IPS-18a (cell line): ENCODE data around the gene SKI.

ENCODE experiments used
- H3K27ac ChIP-seq: one replicate; pipeline ENCODE4 v1.5.1; 2013; ENCODE audit warnings: low read length
- H3K27me3 ChIP-seq: one replicate; pipeline ENCODE4 v1.6.1; 2013; ENCODE audit warnings: mild to moderate bottlenecking, low read length; ENCODE audit not compliant: control insufficient read depth, insufficient read depth
- H3K36me3 ChIP-seq: one replicate; pipeline ENCODE4 v1.6.1; 2013; ENCODE audit warnings: low read depth, low read length; ENCODE audit not compliant: control insufficient read depth
- H3K4me1 ChIP-seq: one replicate; pipeline ENCODE4 v1.6.1; 2013; ENCODE audit warnings: low read depth, low read length; ENCODE audit not compliant: control insufficient read depth
- H3K4me3 ChIP-seq: one replicate; pipeline ENCODE4 v1.5.1; 2013; ENCODE audit warnings: low read length
- H3K9ac ChIP-seq: one replicate; pipeline ENCODE4 v1.6.1; 2013; ENCODE audit warnings: mild to moderate bottlenecking, low read length, moderate library complexity
- H3K9me3 ChIP-seq: one replicate; pipeline ENCODE4 v1.6.1; 2013; ENCODE audit warnings: low read depth, low read length; ENCODE audit not compliant: control insufficient read depth

Gene SKI

DNA sequence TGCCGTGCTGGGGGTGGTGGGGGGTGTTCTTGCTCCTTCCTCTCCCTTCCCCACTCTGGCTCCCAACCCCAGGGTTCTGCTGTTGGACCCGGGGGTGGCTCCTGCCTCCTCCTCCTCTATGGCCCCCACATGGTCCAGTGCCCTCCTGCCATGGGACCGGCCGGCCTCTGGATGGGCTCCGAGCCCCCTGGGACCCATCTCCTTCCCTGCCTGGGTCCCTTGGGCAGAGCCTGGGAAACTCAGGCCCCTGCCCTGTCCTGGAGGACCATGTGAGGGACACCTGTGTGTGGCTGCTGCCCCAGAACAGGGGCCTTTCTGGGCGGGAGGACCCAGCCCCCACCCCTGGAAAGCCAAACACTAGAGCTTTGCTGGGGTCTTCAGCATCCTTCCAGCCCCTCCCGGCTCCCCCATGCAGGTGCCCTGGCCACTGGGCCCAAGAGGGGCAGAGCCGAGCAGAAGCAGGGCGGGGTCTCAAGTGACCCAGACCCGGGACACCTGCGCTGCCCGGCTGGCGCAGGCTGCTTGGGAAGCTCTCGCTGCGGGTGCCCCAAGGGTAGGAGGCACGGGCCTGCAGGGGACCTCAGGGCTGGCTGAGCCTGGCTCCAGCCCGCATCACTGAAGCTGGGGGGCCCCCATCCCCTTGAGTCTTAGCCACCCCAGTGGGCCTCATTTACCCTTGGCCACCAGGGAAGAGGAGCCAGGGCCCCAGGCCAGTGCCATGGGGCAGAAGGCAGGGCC lies 31.0 kb upstream of the SKI start:
- H3K36me3 ChIP-seq, result no peaks in the 10 kb centered on the region
- H3K4me1 ChIP-seq, result no peaks in the 10 kb centered on the region
- H3K9ac ChIP-seq, result no peak overlapping the region
- no peak overlapping the region for H3K27ac ChIP-seq
- no peak overlapping the region for H3K4me3 ChIP-seq
- no peaks in the 10 kb centered on the region for H3K9me3 ChIP-seq
- H3K27me3 ChIP-seq, result no peaks in the 10 kb centered on the region

GRCh38 chr1:2197707-2198165 lies 30.4 kb upstream of the SKI start:
- H3K36me3 ChIP-seq, result no peaks in the 10 kb centered on the region
- no peak overlapping the region for H3K4me3 ChIP-seq
- no peaks in the 10 kb centered on the region for H3K9me3 ChIP-seq
- H3K27me3 ChIP-seq, result no peaks in the 10 kb centered on the region
- no peak overlapping the region for H3K27ac ChIP-seq
- H3K9ac ChIP-seq, result no peak overlapping the region
- H3K4me1 ChIP-seq, result no peaks in the 10 kb centered on the region

DNA sequence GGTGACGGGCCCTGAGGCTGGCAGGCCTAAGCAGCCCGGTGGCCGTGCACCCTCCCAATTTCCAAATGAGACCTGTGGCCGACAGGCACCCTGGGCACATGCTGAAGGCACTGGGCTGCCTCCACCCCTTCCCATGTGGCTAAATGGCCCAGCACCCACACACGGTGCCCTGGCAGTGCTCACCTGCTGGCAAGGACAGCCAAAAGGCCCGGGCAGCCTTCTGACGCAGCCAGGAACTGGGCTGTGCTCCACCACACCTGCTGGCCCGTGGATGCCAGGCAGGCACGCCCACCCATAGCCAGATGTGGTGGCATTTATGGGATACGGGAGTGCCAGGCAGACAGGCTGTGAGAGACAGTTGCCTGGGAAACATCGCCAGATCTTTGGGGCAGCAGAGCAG lies 29.5 kb upstream of the SKI start:
- no peak overlapping the region for H3K4me3 ChIP-seq
- no peaks in the 10 kb centered on the region for H3K36me3 ChIP-seq
- no peak overlapping the region for H3K9ac ChIP-seq
- no peaks in the 10 kb centered on the region for H3K27me3 ChIP-seq
- H3K9me3 ChIP-seq, result no peaks in the 10 kb centered on the region
- H3K27ac ChIP-seq, result no peak overlapping the region
- no peaks in the 10 kb centered on the region for H3K4me1 ChIP-seq

DNA sequence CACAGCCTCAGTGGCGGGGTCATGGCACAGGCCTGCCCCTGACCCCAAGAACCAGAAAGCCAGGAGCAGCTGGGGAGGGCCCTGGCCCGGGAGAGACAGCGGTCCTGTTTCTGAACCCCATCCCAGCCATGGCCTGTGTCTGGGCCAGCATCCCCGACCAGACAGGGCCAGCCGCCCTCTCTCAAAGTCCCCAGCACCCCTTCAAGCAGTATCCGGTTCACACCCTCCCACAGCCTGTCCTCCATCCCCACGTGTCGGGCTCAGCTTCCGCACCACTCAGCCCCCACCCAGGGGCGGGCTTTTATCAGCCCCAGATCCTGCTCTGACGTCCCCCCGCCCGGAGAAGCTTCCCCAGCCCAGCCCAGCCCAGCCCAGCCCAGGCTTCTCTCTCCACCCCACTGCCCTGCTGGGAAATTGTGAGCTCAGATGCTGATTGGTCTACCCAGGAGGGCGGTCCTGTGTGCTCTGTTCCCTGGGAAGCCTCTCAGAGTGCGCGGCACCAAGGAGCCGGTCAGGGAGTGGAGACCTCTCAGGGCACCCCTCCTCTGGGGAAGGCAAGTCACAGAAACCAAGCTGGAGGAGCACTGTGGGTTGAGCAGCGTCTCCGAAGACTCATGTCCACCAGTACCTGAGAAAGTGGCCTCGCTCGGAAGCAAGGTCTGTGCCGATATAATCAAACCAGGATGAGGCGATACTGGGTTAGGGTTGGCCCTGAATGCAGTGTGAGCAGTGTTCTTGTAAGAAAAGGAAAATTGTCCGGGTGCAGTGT lies 28.9 kb upstream of the SKI start:
- Histone ChIP-seq H3K36me3 (no peaks in the 10 kb centered on the region), H3K9me3 (no peaks in the 10 kb centered on the region), H3K4me3 (peak overlapping the region; percentile 44), H3K27me3 (no peaks in the 10 kb centered on the region), H3K27ac (no peak overlapping the region), H3K4me1 (peaks cover 2% of the 10 kb centered on the region), H3K9ac (no peak overlapping the region)

DNA sequence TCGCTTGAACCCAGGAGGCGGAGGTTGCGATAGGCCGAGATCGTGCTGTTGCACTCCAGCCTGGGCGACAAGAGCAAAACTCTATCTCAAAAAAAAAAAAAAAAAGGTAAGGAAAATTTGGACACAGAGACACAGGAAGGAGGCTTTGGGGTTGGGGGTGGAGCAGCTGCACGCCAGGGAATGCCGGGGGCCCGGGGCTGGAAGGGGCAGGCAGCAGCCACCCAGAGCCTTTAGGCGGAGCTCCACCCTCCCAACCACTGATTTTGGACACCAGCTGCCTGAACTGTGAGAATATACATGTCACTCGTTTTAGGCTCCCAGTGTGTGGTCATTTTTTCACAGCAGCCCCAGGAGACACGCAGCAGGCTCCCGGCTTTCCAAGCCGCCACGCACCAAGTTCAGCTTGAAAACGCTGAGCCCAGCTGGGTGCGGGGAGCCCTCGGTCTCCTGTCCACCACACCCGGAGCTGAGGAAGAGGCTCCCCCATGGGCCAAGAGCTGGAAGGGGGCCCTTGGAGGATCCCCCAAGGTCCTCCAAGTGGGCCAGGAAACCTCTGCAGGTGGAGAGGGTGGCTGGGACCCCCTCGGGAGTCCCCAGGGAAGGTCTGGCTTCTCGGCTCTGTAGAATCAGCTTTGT lies 27.7 kb upstream of the SKI start:
- peaks cover 3% of the 10 kb centered on the region for H3K4me1 ChIP-seq
- no peaks in the 10 kb centered on the region for H3K27me3 ChIP-seq
- no peaks in the 10 kb centered on the region for H3K9me3 ChIP-seq
- H3K9ac ChIP-seq, result no peak overlapping the region
- H3K27ac ChIP-seq, result no peak overlapping the region
- no peak overlapping the region for H3K4me3 ChIP-seq
- no peaks in the 10 kb centered on the region for H3K36me3 ChIP-seq

GRCh38 chr1:2201062-2201461 lies 27.1 kb upstream of the SKI start:
- no peaks in the 10 kb centered on the region for H3K9me3 ChIP-seq
- H3K27ac ChIP-seq, result no peak overlapping the region
- H3K9ac ChIP-seq, result no peak overlapping the region
- H3K4me3 ChIP-seq, result no peak overlapping the region
- H3K36me3 ChIP-seq, result no peaks in the 10 kb centered on the region
- H3K4me1 ChIP-seq, result peaks cover 6% of the 10 kb centered on the region
- peaks cover 5% of the 10 kb centered on the region for H3K27me3 ChIP-seq

- H3K27ac ChIP-seq, result no peak overlapping the region
- H3K9ac ChIP-seq, result no peak overlapping the region
- H3K9me3 ChIP-seq, result no peaks in the 10 kb centered on the region
- no peak overlapping the region for H3K4me3 ChIP-seq
- peaks cover 13% of the 10 kb centered on the region for H3K27me3 ChIP-seq
- H3K36me3 ChIP-seq, result no peaks in the 10 kb centered on the region
- H3K4me1 ChIP-seq, result peaks cover 8% of the 10 kb centered on the region
Observed at GRCh38 chr1:2202008-2202575, 26.0 kb upstream of the SKI start.

DNA sequence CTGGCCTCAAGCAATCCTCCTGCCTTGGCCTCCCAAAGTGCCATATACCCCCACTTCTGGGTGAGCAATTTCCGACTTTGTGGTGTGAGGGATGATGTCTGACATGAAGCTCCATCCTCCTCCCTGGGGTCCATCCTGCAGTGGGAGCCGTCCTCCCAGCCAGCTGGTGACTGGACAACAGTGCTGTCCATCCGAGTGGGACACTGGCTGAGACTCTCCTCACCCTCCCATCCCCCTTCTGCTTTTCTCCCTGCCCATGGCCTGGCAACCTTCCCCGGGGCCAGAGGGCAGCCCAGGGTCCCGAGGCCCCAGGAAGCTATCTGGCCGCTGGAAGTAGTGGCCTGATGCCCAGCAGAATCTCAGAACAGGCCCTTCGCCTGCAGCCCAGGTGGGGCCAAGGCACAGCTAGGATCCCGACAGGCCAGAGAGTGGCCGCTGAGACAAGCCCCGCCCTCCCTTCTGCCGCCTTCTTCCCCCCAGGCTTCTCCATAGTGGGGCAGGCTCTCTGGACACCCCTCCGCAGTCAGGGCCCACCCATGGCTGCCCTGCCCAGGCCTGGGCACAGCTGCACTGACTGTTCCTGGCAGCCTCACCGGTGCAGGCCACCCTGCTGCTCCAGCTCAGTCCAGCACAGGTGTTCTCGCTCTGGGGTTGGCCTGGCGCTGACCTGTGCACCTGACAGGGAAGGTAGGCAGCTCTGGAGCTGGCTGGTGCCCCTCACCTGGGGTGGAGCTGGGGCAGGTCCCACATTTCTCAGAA lies 25.1 kb upstream of the SKI start:
- H3K9ac ChIP-seq, result no peak overlapping the region
- H3K4me3 ChIP-seq, result no peak overlapping the region
- peaks cover 8% of the 10 kb centered on the region for H3K4me1 ChIP-seq
- no peak overlapping the region for H3K27ac ChIP-seq
- H3K27me3 ChIP-seq, result peaks cover 14% of the 10 kb centered on the region
- no peaks in the 10 kb centered on the region for H3K9me3 ChIP-seq
- no peaks in the 10 kb centered on the region for H3K36me3 ChIP-seq

DNA sequence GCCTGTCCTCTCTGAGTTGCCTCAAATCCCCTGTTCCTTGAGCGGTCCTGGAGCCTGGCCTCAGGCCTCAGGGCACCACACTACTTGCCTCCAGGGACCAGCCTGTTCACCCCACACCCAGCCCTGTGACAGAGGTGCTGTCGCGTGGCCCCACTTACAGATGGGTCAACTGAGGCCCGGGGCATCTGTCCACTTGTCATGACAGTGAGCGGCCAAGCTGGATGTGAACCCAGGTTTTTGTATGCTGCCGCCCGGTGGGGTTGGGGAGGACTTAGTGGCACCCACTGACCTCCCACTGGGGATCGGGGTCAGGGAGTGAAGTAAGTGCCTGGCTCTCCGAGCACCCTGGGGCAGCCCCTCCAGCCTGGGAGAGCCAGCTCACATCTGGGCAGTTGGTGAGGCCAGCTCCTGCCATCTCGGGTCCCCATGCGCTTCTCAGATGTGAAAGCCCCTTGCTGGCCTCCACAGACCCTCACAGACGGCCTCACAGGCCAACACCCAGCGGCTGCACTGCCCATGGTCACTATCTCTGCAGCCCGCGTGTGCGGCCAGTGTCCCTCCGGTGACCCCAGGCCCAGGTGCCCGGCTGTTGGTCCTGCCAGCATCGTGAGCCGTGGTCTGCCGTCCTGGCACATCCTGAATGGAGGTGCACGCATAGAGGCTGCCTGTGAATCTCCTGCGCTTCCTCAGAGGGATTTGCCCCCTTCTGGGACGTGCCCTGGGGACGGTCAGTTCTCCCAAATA lies 24.3 kb upstream of the SKI start:
- H3K36me3 ChIP-seq, result no peaks in the 10 kb centered on the region
- no peak overlapping the region for H3K27ac ChIP-seq
- peaks cover 14% of the 10 kb centered on the region for H3K27me3 ChIP-seq
- H3K4me1 ChIP-seq, result peaks cover 8% of the 10 kb centered on the region
- peak overlapping the region; percentile 31 for H3K9ac ChIP-seq
- H3K4me3 ChIP-seq, result peak overlapping the region; percentile 54
- no peaks in the 10 kb centered on the region for H3K9me3 ChIP-seq

DNA sequence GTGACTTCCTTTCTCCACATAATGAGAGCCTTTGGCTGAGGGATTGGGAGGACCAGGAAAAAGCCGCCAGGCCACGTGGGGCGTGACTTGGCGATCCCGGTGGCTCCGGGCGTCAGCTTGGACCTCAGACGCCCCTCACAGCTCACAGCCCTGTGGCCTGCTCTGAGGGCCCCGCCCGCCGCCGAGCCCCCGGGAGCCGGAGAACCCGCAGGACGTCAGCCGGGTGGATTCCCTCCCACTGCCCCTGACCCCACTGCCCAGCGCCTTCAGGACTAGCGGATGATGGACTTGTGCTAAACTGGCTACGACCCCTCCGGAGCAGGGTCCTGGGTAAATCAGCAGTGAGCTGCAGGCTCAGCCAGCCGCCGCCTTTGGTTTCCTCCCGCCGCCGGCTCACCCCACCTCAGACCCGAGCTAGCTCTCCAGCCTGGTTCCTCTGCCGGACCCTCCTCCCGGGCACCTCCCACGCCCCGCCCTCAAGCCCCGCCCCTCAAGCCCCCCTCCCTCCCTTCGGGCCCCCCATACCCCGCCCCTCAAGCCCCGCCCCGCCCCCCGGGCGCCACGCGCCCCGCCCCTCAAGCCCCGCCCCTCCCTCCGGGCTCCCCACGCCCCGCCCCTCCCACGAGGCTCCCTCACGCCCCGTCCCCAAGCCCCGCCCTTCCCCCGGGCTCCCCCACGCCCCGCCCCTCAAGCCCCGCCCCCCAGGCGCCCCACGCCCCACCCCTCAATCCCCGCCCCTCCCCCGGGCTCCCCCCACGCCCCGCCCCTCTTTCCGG lies 23.5 kb upstream of the SKI start:
- no peak overlapping the region for H3K27ac ChIP-seq
- no peaks in the 10 kb centered on the region for H3K9me3 ChIP-seq
- H3K9ac ChIP-seq, result peak overlapping the region; percentile 31
- H3K4me3 ChIP-seq, result peak overlapping the region; percentile 54
- H3K27me3 ChIP-seq, result peaks cover 14% of the 10 kb centered on the region
- H3K4me1 ChIP-seq, result peaks cover 8% of the 10 kb centered on the region
- H3K36me3 ChIP-seq, result no peaks in the 10 kb centered on the region
